Heart right ventricle (tissue), 16 donors: ENCODE results near the gene MSMB. TPM values are rescaled to one million over a fixed set of nuclear protein-coding genes. Genes with fewer than 3 reads are reported as not detected.
"Not testable (repeated sequence)": the region's sequence is repeated elsewhere in the genome, so short reads cannot be mapped to it uniquely, and the experiment has no call there.

Source experiments
- ATAC-seq, 8 donors: fragments of 200-7000 bp; cut with Tn5 transposase; one replicate each; pipeline ENCODE4 v1.9.1; 2020; ENCODE audit warnings: mild to moderate bottlenecking in 8 of 8, moderate library complexity in 8 of 8, moderate number of reproducible peaks in 1 of 8
- DNase-seq, 2 donors: peaks; one replicate each; pipeline ENCODE4 v3.0.0-alpha.2; 2020
- H3K27ac ChIP-seq, 10 donors: fragments of 200-600 bp; sonication (generic) in 2 of 10; one replicate each; pipeline versions ENCODE4 v1.5.0 to v1.8.0; 2020 to 2022; ENCODE audit warnings: mild to moderate bottlenecking in 3 of 10
- H3K27me3 ChIP-seq, 7 donors: fragments of 200-600 bp; one replicate each; pipeline ENCODE4 v1.8.0; 2021 to 2022; ENCODE audit warnings: mild to moderate bottlenecking in 2 of 7
- H3K36me3 ChIP-seq, 9 donors: fragments of 200-600 bp; sonication (generic) in 1 of 9; one replicate each; pipeline versions ENCODE4 v1.5.0 to v1.8.0; 2020 to 2022; ENCODE audit warnings: mild to moderate bottlenecking in 2 of 9
- H3K4me1 ChIP-seq, 9 donors: fragments of 200-600 bp; sonication (generic) in 1 of 9; one replicate each; pipeline versions ENCODE4 v1.5.0 to v1.8.0; 2020 to 2022; ENCODE audit warnings: mild to moderate bottlenecking in 4 of 9
- H3K4me3 ChIP-seq, 10 donors: fragments of 200-600 bp; sonication (generic) in 2 of 10; one replicate each; pipeline versions ENCODE4 v1.5.0 to v1.8.0; 2020 to 2022; ENCODE audit warnings: mild to moderate bottlenecking in 7 of 10, moderate library complexity in 2 of 10
- H3K9me3 ChIP-seq, 11 donors: fragments of 200-600 bp in 10 of 11; sonication (generic) in 2 of 11; one replicate each; pipeline versions ENCODE4 v1.5.0 to v1.8.0; 2013 to 2022; ENCODE audit warnings: mild to moderate bottlenecking in 2 of 11, control low read depth in 1 of 11, moderate library complexity in 1 of 11
- CTCF ChIP-seq, 9 donors: fragments of 200-600 bp; sonication (generic) in 2 of 9; IDR thresholded peaks; one replicate each; pipeline versions ENCODE4 v1.5.0 to v1.8.0; 2021 to 2022; ENCODE audit warnings: antibody characterized with exemption in 9 of 9, mild to moderate bottlenecking in 5 of 9, moderate library complexity in 1 of 9
- WGBS, 2 donors: extraction: QIAGEN DNeasy Blood & Tissue Kit; methylation state at CpG; one replicate each; pipeline ENCODE4 v1.1.7; 2013; ENCODE audit warnings: inconsistent platforms in 1 of 2; 5-methylcytosine and 5-hydroxymethylcytosine counted together
- intact Hi-C, 10 donors: fragments of 100-400 bp; cut with DNase I; formaldehyde crosslinking; loops; one replicate each; pipeline versions ENCODE4 v1.11.1 to v1.14.2; 2022
- long read RNA-seq, 3 donors: library from polyadenylated mRNA; unstranded; transcript quantifications; one replicate each; pipeline ENCODE4 v2.0.0, GENCODE V29; 2020 to 2021
- polyA plus RNA-seq, 2 donors: library from polyadenylated mRNA; stranded (reverse); fragments of 200-250 nt; gene quantifications; one replicate each; pipeline ENCODE4 v1.2.3, GENCODE V29; 2013
- total RNA-seq, 10 donors: library from RNA; stranded (reverse); fragmentation: NEBNext Ultra II Directional in 3 of 10; extraction: Animal tissue kit (Norgen Biotek cat#: 25700) in 3 of 10; gene quantifications; one replicate each; pipeline versions ENCODE4 v1.2.1 to v1.2.4, GENCODE V29; 2021 to 2023
- donor health status: Arrhythmogenic right ventricular cardiomyopathy.
- donor health status: ischemic (EF 13 %, LVEDD 7.1; RV severe dilation, severe dysfunction).
- donor health status: healthy with polysubstance abuse.
- donor health status: DM: no; HTN: yes; CAD: no.
- donor health status: DM: no; HTN: no; CAD: no.
- donor health status: ischemic (EF 25% LVEDD 6.9; RV normal size, moderate dysfunction).
- donor health status: ischemic (EF 25% LVEDD 5.7; RV mildly dilated, moderate dysfunction).
- donor health status: healthy.
- donor health status: DM: yes; HTN: yes; CAD: no.
- donor health status: Ischemic cardiomyopathy.
- donor health status: ischemic (EF 35%, LVEDD 5.7; RV mildly dilated, moderate dysfunction).
- donor health status: nonischemic (EF 11% LVEDD 7.7; RV severe dilation, severe dysfunction).
- donor health status: DM: yes; HTN: yes; CAD: no.
- donor health status: PGD.
- donor health status: ischemic (EF 29% LVEDD 5.4; RV normal size, mild dysfunction).
- donor health status: nonischemic (EF 23%, LVEDD 6.1; RV moderate dilation, normal function).

MSMB gene
- not detected for total RNA-seq
- polyA plus RNA-seq, result not detected
- long read RNA-seq, donor 1, result 0 reads
- long read RNA-seq, donor 2, result 0 reads
- long read RNA-seq, donor 3, result 0 reads

- 87 to 90% methylated on average over 7 of the region's 7 CpGs for WGBS, 2 donors
- intact Hi-C loops, result no loop called here
- Histone ChIP-seq H3K4me1 (no peaks in the 10 kb centered on the region), H3K4me3 (no peak within 1 kb of the TSS), H3K36me3 (no peaks in the 10 kb centered on the region), H3K27ac (no peak within 1 kb of the TSS), H3K27me3 (peaks cover 0 to 22% (median 1%) of the 10 kb centered on the region in 7 donors), H3K9me3 (no peaks in the 10 kb centered on the region)
- no peak for TF ChIP-seq CTCF (IDR thresholded peaks at IDR 0.05)
- ATAC-seq (no peak), DNase-seq (no peak)
These were observed at the start of gene MSMB for GRCh38 chr10:46046261-46046660. MSMB (minus strand) TSS chr10:46046269; CDS start chr10:46046237, 32 bp downstream.

GRCh38 chr10:46094931-46095750, 49.1 kb upstream of the MSMB start:
- Histone ChIP-seq H3K9me3 (no peaks in the 10 kb centered on the region), H3K27ac (no peak overlapping the region), H3K27me3 (no peaks in the 10 kb centered on the region), H3K4me3 (no peak overlapping the region), H3K36me3 (no peaks in the 10 kb centered on the region), H3K4me1 (peaks cover 0 to 22% (median 0%) of the 10 kb centered on the region in 9 donors)
- no peak for DNase-seq
- WGBS, 2 donors, result 84% methylated on average over 15 of the region's 15 CpGs
- ATAC-seq, result no peak
- intact Hi-C loops, result no loop called here
- no peak for TF ChIP-seq CTCF (IDR thresholded peaks at IDR 0.05)

- DNase-seq, result no peak
These were observed 48.1 kb upstream of the MSMB start for GRCh38 chr10:46094197-46094500.

GRCh38 chr10:46093316-46094196, 47.5 kb upstream of the MSMB start:
- DNase-seq, ATAC-seq, H3K27ac ChIP-seq, intact Hi-C loops, H3K36me3 ChIP-seq, H3K4me3 ChIP-seq, H3K27me3 ChIP-seq, H3K9me3 ChIP-seq: not testable (repeated sequence)
- peaks cover 0 to 22% (median 0%) of the 10 kb centered on the region in 9 donors for H3K4me1 ChIP-seq
- 84 to 86% methylated on average over 9 of the region's 9 CpGs for WGBS, 2 donors

More at GRCh38 chr10:46094197-46094500, 48.1 kb upstream of the MSMB start:
- no peaks in the 10 kb centered on the region for H3K9me3 ChIP-seq
- no peak overlapping the region for H3K4me3 ChIP-seq
- TF ChIP-seq CTCF (IDR thresholded peaks at IDR 0.05), result no peak
- no peaks in the 10 kb centered on the region for H3K27me3 ChIP-seq
- peaks cover 0 to 22% (median 0%) of the 10 kb centered on the region in 9 donors for H3K4me1 ChIP-seq
- no peak overlapping the region for H3K27ac ChIP-seq
- WGBS, 2 donors, result 86 to 87% methylated on average over 6 of the region's 6 CpGs
- intact Hi-C loops, result no loop called here
- H3K36me3 ChIP-seq, result no peaks in the 10 kb centered on the region
- ATAC-seq, result no peak
